NCI-H2029 (cell line): ENCODE results near the gene AGPAT4.

Experiments
- DNase-seq: peaks from one replicate; lab custom pipeline; 2025; lab: John Stamatoyannopoulos, UW

AGPAT4 gene

GRCh38 chr6:161166176-161166575 is 107.7 kb downstream of the AGPAT4 start:
- DNase-seq = no peak

- DNase-seq = no peak
These were observed 109.7 kb downstream of the AGPAT4 start for GRCh38 chr6:161164182-161164625.

DNA sequence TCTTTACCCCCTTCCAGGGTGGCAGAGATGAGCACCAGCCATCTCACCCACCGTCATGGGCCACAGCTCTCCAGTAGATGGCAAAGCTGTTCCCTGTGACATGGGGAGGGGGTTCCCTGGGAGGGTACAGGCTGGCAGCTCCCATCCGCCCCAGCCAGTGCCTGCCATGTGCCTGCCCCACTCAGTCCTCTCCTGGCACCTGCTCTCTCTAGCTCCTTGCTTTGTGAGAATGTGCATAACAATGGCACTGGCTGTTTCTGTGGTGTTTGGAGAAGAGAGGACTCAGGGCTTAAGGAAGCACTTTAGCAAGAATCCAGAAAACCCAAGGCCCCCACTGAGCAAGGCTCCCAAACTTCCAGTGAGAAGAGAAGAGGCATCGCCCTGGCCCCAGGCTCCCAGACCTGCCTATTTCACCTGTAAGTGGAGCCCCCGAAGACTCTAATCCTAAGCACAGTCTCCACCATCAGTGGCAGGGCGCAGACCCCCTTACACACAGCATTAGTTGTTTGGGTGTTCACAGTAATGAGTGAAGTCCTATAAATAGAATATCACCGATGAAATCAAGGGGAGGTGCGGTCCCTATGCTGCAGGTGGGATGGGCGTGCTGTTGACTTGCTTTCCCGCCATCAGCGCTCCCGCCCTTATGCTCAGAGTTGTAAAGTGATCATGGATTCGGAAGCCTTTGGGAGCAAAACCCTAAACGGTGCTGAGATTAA is 110.2 kb downstream of the AGPAT4 start:
- no peak for DNase-seq

- DNase-seq = peak; percentile 10
These were observed 111.1 kb downstream of the AGPAT4 start for GRCh38 chr6:161162722-161163121.

DNA sequence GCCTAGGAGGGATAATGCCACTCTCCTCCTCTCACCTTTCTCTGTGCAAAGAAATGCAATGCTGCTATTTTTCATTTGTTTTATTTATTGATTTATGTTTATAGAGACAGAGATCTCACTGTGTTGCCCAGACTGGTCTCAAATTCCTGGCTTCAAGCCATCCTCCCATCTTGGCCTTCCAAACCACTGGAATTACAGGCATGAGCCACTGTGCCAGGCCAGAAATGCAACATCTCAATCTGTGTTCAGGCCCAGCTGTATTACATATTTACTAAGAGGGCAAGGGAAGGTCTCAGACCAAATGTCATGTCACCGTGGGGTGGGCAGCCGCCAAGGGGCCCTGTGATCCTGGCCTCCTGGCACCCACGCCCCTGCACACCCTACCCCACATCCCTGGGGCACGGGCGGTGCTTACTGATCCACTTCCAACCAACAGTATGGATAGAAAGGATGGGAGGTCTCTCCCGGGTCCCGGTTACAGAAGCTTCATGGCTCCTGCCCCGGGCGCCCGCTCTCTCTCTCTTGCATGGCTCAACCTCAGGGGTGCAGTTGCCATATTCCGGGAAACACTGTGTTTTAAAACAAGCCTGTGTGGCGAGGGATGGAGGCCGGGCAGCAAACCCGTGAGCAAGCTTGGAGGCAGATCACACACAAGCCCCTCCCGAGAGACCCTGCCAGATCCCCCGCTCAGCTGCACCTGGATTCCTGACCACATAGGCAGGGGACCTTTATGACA is 111.8 kb downstream of the AGPAT4 start:
- peak; percentile 1 for DNase-seq

GRCh38 chr6:161161121-161161520 is 112.7 kb downstream of the AGPAT4 start:
- no peak for DNase-seq

DNA sequence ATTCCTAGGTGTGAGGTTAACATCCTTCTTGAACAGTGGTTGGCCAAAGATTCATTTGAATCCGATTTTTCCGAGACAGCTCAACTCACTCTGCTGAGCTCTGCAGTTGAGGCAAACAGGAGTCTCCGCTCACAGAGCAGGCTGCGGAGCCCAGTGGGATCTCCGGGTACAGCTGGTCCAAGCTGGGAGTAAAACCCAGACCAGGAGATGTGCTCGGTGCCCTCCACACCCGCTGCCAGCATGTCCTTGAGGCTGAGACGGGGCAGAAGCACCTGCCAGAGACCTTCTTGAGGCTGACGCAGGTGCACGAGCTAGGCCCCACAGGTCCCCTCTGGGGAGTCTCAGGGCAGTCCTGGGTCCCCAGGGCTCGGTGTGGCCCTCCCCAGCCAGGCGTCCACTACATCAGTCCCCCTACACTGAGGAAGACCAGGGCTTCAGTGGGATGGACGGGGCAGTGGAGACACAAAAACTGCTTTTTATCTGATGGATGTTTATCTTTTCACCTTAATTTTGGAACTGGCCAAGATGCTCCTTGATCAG is 119.0 kb downstream of the AGPAT4 start:
- no peak for DNase-seq

GRCh38 chr6:161153725-161154124 is 120.1 kb downstream of the AGPAT4 start:
- DNase-seq = no peak

DNA sequence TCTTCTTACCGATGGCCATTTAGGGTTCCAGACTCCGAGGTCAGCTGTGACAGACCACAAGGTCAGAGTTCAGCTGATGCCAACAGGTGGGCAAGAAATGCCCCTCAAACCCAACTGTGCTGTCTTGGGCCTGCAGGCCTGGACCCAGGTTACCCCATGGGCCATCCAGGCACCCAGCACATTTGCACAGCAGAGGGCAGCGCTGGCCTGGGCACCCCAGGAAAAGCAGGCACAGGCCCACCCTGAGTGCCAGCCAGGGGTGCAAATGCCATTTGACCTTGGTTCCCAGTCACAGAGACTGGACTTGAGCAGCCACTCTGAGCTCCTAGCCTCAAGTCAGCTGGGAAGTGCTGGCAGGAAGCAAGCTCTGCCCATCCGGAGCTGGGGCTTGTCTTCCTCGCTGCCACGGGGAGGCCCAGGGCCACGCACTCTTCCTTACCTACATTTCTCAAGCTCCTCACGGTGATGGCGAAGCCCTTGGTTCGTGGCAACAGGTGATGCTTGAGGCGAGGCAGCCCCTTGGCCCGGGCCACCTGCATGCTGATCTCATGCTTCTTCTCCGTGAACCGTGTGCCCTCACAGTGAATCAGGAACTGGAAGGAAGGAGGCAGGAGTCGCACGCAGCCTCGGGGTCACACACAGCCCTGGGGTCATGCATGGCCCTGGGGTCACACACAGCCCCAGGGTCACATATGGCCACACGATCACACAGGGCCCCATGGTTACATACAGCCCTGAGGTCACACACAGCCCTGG is 120.8 kb downstream of the AGPAT4 start:
- no peak for DNase-seq

DNA sequence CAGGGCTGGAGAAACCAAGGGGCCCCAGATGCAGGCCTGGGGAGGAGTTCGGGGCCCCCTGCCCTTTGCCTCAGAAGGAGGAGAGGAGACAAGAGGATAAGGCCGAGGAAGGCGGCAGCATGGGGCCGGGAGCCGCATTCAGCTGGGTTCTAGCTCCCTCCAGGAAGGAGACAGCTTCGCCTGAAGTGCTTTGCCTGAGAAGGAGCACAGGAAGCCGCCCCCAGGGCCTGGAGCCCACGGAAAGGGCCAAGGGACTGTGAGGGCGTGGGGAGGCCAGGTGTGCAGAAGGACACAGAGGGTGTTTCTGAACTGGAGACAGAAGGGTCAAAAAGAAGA is 121.4 kb downstream of the AGPAT4 start:
- DNase-seq = no peak

DNA sequence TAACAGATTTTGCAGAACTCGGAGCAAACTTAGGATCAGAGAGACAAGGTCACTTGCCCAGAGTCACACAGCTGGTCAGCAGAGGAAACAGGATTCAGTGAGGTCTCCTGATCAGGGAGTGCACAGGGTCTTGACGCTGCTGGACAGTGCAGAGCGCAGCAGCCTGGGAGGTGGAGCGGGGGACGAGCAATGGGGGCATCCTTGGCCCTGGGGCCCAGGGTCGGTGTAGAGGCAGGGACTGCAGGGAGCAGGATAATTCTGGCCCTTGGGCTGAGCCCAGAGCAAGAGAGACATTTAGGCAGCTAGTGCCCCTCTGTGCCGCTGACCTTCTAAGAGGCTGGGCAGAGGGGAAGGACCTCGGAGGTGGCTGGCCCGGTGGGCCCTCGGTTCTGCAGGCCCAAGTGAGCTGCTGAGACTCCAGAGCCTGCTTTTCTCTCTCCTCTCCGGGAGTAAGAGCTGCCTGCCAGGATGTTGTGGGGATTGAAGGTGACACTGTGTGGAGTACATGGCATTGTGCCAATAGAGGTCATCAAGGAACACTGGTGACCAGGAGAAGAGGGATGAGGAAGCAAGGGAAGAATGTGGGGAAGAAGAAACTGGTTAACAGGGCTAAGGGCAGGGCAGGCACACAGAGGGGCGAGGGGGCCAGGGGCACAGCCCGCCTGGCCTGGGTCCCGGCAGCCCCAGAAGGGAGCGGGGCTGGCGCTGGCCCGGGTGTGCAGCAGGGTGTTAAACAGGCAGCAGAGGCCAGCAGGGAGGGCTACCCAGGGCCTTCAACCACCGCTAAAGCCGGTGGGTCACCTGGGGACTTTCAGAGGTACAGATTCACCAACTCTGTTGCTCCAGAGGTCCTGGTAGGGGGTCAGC is 122.0 kb downstream of the AGPAT4 start:
- DNase-seq = peak; percentile 69

- DNase-seq = no peak
These were observed 122.7 kb downstream of the AGPAT4 start for GRCh38 chr6:161151059-161151645.

DNA sequence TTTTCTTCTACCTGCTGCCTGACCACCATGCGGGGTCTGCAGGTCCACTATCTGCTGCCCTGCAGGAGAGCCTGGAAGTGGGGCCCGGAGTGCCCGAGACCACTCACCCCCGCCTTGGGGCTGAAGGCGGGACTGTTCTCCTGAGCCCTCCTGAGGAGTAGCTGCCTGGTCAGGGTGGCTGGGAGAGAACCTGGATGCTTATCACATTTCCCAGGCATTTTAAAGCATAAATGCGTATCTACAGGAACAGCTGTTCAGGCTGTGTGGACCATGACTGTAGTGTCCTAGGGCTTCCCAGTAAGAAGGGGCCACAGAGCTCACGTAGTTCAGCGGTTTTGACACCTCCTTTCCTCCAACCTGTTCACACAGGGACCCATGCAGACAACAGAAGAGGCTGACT is 123.3 kb downstream of the AGPAT4 start:
- DNase-seq = no peak

DNA sequence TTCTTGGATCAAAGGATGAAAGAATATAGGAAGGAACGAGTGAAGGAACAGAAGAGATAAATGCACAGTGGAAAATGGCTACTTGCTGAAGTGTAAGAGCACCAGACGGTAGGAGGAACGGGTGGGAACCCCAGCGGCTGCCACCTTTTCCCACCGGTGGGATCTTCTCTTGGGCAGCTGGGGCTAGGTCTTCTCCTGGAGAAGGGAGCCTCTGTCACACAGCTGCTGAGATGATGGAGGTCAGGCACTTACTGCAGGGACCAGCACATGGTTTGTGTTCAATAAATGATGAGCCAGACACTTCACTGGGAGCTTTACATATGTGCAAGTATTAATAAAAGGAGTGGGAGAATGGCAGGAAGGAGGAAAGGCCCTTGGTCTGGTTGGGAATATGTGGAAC is 123.7 kb downstream of the AGPAT4 start:
- no peak for DNase-seq

DNA sequence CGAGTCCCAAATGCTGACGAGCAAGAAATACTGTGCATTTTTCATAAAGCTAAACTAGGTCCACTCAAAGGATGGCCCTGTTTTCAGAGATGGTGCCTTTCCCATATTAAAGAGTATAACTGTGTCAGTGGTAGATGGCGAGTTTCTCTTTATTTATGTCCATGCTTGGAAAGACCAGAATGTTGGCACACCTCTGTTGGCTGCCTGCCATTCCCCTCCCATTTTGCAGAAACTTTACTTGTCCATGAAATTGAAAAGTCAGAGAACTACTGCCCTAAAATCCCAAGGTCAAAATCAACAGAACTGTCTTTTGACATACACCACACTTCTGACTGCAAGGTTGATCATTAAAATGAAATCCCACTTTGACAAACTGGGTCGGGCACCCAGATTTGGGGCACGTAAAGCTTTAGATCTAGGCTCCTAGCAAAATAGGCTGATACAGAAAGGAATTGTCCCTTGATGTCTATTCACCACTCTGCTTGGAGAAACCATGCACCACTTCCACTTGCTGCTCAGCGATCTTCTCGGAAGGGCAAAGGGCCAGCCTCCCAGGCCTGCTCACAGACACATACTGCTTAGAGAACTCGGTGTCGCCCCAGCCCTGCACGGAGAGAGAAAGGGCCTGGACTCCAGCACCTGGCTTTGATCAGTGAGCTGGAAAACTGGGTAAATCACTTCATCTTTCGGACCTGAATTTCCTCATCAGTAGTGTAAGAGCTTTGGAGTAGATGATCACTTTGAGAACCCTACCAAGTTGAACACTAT is 130.0 kb downstream of the AGPAT4 start:
- no peak for DNase-seq

GRCh38 chr6:161142957-161143296 is 130.9 kb downstream of the AGPAT4 start:
- DNase-seq = no peak

- DNase-seq = peak; percentile 82
These were observed 132.7 kb downstream of the AGPAT4 start for GRCh38 chr6:161141173-161141572.

GRCh38 chr6:161140554-161140875 is 133.3 kb downstream of the AGPAT4 start:
- peak; percentile 36 for DNase-seq

- DNase-seq = peak; percentile 83
These were observed 133.9 kb downstream of the AGPAT4 start for GRCh38 chr6:161139766-161140553.

- no peak for DNase-seq
These were observed 134.5 kb downstream of the AGPAT4 start for GRCh38 chr6:161139304-161139765.
